T-helper 1 cell treated with Interleukin-12 subunit alpha and Interleukin-12 subunit beta and Interleukin-4 antibody, amounts not matched to agents 30 ng/mL and 1 ng/mL, for 36 hours (primary cell): ENCODE measurements around the gene ZNF175. TPM values are rescaled to one million over a fixed set of nuclear protein-coding genes. Genes with fewer than 3 reads are reported as not detected.

Experiments
- intact Hi-C: fragments of 100-400 bp; cut with micrococcal nuclease; formaldehyde crosslinking; loops from one replicate; pipeline ENCODE4 v1.15.1; 2024
- total RNA-seq: library from RNA; stranded (reverse); gene quantifications from 2 replicates; pipeline ENCODE4 v1.2.3, GENCODE V29; 2022

Gene ZNF175
- total RNA-seq = 8.2 and 8.3 TPM in 2 replicates

DNA sequence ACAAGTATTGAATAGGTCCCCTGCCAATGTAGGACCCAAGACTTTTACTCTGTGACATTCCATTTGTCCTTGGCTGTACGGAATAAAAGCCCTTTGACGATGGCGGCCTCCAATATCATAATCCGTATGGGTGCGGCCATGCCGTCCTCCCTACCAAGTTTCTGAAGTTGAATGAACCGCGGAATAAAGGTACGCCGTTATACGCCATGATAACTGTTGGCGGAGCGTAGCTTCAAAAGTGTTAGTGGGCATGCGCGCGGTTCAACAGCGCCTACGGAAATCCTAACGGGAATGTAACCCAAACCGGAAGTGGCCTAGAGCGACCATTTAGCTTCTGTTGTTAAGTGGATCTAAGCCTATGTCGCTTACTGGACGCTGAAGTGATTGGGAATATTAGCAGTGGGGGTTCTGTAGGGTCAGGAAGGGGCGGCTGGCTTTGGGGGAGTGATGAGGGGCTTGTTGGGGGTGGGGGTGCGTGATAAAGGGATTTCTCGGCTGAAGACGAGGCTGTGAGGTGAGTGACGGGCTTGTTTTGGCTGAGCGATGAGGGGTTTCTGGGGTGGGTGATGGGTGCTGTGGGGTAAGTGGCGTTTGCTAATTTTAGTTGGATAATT lies at the start of gene ZNF175:
Gene ZNF175 (plus strand): TSS at position 322 of the 614 bp plus-strand sequence. CDS start 2,047 bp downstream, outside the sequence.
- intact Hi-C loops = loop anchor here (1.0 to 10.0 kb wide), 2 partner anchors 23 to 1624 kb away; partner anchors contain the start of gene ZNF665

DNA sequence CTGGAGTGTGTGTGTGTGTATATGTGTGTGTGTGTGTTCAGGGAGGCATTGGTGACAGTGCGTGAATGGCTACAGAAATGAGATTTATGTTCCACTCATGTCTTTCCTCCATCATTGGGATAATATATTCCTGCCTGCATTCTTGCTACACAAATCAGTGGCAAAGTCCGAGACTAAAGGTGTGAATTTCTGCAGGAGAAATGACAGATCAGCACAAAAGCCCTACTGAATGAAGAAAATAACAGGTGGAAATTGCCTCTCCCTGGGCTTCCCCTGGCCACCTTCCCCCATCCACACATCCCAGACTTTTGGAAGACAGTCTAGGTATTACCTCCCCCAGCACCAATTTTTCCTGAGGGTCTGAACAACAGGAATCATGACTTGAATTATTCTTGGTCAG lies 49.7 kb upstream of the ZNF175 start:
- intact Hi-C loops = no loop called here

DNA sequence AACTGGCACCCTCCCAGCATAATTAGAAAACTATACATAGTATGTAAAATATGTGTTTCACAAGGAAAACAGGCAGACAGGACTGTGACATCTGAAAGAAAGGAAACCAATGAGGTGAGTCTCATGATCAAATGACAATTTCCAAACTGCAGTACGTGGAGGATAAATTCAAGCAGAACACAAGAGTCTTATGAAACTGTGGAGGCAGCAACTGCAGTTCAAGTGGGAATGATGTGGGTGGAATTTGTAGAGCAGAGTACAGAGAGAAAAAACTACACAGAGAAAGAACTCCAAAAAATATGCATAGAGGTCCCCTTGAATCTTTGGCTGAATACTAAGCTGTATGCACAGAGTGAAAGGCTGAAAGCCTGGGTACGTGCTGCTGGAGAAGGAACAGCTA lies 49.3 kb upstream of the ZNF175 start:
- intact Hi-C loops = no loop called here

DNA sequence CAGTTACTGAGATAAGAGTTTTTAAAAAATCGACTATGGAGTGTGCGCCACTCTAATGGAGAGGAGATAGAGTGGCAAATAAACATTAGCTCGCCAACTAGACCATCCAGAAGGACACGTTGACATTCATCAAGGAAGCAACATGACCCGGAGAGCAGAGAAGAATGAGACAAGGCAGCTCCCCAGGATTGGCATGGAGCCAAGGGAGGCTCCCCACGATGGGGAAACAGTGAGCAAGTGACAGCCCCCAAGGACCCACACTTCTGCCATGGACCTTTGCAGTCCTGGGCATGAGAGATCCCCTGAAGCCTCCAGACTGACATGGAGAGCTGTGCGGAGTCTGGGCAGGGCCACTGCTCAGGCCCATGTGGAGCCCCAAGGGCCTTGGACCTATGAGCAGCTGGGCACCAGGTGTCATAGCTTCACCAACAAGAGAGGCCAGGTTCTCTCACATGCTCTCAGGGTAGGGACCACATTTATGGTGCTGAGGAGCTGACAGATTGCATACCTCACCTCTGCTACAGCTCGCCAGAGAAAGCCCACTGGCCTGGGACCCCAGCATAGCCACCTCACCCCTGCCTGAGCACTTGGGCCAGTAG lies 46.3 kb upstream of the ZNF175 start:
- intact Hi-C loops = no loop called here

DNA sequence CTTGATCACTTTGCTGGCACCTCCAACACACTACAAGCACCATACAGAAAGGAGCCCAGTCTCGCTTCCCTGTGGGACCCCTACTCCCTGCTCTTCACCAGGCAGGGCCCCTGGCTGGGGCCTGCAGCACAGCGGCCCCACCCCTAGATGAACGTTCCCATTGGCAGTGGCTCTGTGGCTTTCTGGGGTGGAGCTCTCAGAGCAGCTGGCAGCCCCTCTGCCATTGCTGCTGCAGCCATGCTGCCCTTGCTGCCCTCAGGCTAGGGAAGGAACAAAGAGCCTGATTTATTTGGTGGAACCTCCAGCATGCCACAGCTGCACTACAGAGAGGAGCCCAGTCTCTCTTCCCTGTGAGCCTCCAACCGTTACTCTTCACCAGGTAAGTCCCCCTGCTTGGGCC lies 45.4 kb upstream of the ZNF175 start:
- intact Hi-C loops = no loop called here

DNA sequence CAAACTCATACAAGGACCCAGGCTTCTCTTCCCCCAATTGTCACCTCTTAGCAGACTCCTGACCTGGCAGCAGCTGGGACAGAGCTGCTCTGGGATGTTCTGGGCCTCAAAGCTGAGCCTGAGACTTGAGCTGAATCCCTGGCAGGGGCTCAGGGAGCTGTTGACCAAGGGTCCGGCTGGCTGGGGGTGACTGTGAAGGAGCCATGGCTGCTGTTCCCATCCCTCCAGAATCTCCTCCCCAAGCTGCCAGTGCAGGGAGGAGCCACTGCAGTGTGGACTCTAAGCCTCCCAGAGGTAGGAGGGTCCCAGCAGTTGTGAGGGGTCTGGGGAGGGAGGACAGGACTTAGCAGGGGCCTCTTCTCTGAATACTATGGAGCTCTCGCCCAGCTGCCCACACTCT lies 41.8 kb upstream of the ZNF175 start:
- intact Hi-C loops = no loop called here

DNA sequence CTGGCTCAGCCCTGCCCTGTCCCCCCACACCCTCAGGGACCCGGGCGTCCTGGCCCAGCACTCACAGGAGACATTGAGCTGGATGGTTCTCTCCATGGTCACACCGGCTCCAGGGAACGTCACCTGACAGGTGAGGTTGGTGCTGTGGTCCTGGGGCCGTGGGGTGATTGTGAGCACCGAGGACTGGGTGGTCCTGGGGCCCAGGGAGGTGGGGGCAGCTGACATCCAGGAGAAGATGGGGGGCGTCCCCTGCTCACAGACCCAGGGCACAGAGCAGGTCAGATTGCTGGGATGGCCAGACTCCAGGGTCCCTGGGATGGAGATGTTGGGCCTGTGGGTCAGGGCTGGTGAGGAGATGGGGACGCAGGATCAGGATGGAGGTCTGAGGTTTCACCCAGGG lies 40.5 kb upstream of the ZNF175 start:
- intact Hi-C loops = no loop called here

DNA sequence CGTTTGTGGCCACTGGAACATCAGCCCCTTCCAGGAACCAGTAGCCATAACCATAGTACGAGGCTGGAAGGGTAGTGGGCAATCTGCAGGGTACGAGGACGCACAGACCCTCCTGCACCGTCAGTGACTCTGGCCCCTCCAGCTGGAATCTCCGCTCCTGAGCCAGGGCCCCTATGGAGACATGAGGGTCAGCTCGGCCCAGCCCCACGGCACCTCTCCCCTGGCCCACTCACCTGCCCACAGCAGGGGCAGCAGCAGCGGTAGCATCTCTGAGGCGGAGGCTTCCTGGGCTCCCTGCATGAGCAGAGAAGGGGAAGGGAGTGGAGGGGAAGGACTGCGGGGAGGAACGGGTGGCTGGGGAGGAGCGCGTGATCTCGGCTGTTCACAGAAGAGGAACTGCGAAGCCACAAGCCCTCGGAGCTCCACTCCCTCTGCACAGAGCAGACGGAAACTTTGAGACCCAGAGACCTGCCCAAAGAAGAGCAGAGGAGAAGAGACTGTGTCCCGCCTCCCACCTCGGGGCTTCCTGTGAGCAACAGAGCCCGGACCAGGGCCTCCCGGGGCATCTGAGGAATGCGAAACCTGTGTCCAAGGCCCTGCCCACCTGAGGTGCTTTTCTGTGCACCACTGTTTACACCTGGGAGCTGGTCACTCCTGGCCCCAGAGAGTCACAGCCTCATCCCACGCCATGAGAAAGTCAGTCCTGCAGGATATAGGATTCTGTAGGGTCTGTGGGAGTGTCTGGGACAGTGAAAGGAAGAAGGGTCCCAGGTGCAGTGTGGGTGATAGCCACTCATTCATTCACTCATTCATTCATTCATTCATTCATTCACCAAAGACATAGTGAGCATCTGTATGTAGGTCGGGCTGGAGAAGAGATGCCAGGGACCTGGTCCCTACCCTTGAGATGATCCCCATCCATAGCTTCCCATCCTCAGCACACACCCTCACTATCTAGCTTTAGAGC lies 39.5 kb upstream of the ZNF175 start, which contains the start of gene SIGLEC6:
Gene SIGLEC6 (minus strand): TSS at position 322 of the 967 bp plus-strand sequence. CDS start 22 bp downstream, at position 300.
- intact Hi-C loops = no loop called here

DNA sequence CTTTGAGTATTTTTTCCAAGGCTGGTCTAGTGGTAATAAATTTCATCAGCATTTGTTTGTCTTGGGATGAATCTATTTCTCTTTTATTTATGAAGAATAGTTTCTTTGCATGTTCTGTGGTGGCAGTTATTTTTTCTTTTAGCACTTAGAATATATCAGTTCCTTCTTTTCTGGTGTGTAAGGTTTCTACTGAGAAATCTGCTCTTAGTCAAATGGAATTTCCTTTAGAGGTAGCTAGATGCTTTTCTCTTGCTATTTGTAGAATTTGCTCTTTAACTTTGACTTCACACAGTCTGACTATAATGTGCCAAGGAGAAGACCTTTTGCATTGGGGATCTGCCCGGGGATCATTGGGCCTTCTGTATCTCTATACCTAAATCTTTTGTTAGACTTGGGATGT lies 35.5 kb upstream of the ZNF175 start:
- intact Hi-C loops = no loop called here

DNA sequence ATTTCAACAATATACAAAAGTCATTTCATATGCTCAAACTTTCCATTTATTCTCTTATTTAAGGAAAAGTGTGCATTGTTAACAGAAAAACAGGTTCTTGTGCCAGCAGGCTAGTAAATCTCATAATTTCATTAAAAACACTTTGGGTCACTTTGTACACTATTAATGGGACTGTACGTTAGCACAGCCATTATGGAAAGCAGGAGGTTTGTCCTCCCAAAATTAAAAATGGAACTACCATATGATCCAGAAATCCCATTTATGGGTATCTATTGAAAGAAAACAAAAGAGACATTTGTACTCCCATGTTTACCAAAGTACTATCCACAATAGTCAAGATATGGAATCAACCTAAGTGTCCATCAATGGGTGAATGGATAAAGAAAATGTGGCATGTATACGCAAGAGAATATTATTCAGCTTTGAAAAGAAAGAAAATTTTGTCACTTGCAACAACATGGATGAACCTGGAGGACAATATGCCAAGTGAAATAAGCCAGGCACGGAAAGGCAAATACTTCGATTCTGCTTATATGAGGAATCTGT lies 31.2 kb upstream of the ZNF175 start:
- intact Hi-C loops = no loop called here

DNA sequence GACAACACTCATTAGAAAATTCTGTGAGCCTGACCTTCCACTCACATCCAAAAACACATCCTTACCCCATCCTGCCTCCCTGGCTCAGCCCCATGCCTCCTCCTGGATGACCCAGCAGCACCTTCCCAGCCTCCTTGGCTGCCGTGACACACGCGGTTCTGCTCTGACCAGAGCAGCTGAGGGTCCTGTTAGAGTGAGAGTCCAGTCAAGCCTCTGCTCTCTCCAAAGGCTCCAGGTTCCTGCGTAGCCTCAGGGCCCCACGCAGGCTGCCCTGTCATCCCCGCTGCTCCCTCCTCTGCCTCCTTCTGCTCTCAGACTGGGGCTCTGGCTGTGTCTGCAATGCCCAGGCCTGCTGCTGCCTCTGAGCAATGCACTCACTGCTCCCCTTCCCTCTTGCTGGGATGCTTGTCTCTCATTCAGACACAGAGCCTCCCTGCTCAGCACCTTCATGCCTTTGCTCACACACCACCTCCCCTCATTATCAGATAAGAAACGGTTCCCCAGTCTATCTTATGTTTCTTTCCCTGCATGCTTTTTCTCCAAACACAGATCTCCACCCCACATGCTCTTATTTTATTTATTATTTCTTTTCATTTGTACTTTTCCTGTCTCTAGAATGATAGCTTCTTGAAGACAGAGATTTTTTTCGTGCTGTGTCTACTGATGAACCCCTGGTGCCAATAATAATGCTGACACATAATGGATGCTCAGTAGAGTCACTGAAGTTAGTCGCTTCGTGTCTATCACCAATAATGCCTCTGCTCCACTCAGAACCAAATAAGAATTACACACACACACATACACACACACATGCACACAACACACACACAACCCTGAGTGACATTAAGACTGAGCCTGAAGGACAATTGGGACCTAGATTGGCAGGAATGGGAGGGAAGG lies 29.4 kb upstream of the ZNF175 start:
- intact Hi-C loops = no loop called here

DNA sequence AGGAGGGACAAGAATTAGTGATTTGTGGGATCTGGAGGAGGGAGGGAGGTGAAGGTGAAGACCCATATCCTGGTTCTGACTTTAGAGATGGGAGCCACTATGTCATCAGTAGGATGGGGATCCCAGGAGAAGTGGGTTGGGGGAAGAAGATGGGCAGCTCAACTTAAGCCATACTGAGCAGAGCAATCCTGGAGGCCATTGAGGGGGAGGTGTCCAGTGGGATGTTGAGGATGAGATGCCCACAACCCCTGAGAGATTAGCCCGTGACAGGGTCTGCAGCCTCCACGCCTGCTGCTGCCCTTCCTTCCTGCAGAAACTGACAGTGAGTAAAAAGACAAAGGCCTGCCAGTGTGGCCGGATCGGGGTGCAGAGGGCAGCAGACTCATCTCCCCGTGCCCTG lies 28.4 kb upstream of the ZNF175 start:
- intact Hi-C loops = no loop called here

DNA sequence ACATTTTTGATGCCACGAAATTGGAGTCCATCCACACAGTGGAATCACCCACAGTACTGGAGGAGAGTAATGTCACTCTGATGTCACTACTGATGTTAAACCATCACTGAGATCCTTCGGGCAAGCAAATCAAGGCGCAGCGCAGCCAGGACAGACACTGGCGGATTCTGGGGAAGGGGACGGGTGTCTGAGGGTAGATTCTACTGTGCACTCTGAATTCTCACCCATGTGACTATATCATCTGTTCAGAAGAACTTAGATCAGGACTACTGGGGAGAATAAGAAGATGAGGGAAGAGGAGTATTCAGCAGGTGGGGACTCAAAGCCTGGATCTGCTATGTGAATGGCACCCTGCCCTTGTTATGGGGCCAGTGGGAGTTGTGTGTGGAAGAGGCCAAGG lies 27.0 kb upstream of the ZNF175 start:
- intact Hi-C loops = no loop called here

DNA sequence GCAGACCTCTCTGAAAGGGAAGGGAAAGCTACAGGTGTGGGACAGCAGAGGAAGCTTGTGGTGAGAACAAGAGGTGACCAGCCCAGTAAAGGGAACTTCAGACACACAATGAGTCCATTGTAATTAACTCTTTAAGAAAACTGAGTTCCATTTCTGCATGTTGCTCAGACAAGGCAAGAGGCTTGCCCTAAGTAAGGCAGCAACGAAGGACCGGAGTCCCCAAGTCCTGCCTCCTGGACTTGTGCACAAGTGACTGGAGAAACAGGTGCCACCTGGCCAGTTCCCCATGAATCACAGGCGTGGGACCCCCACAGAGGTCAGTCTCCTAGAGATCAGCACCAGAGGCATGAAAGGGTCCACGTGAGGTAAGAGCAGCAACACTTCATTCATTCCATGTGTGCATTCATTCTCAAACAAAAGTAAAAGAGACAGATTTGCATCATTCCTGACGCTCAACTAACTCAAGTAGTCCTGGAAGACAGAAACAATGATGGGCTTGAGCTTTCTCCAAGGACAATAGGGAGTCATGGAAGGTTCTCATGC lies 24.9 kb upstream of the ZNF175 start:
- intact Hi-C loops = no loop called here

DNA sequence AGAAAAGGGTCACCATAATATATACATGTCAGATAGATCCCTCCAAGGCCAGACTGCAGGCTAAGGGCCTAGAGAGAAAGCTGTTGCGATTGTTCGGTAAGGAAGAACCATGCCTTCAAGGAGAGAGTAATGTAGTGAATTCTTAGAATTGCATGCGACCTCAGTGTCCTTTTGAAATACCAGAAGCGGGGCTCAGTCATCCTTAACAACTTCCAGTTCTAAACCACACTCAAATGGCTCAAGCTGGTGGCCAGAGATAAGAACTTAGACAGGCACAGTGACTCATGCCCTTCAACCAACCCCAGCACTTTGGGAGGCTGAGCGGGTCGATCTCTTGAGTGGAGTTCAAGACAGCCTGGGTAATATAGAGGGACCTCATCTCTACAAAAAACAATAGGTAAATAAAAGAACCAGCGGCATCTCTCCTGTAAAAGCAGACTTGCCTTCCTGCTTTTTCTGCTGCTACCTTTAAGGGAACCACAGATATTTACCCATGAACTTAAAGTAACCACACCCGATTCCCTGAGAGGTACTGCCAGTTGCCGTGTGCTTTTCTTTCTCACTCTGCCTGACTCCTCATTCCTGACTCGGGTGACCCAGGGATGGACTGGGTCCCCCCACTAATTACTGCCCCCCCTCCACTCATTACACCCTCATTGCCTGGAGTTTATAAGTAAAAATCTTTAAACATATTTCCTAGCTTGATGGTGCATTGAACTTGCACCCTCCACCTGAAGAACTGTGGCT lies 24.3 kb upstream of the ZNF175 start:
- intact Hi-C loops = no loop called here

DNA sequence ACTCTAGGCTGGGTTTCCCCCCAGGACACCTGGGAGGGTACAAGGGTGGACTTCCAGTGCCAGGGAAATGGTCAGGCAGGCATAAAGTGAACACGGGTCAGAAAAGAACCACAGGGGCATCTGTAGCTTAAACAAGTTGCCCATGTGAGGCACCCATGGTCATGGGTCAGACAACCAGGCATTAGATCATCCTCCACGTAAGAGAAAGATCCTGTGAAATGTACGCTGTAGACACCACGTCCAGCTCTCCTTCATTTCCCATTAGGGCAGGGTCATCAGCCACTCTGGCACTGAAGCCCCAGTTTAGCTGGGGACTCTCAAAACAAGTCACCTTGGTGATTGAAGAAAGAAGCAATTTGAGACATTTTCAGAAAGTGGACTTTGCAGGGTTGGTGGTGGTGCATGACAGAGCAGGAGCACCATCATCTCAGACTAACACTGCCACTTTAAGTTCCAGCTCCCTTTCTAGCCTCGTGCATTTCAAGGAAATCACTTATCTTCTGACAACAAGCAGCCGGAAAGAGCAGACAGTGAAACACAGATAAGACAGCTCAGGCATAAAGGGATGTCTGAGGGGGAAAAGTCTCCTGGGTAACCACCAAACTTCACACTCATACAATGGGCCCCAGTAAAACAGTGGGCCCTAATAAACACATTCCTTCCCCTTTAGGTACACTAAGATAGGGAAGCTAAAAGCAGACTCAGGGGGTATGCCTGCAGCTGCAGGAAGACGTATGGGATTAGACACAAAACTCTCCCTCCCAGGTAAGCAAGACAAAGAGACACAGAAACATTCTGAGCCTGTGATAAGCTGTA lies 23.5 kb upstream of the ZNF175 start:
- intact Hi-C loops = no loop called here

DNA sequence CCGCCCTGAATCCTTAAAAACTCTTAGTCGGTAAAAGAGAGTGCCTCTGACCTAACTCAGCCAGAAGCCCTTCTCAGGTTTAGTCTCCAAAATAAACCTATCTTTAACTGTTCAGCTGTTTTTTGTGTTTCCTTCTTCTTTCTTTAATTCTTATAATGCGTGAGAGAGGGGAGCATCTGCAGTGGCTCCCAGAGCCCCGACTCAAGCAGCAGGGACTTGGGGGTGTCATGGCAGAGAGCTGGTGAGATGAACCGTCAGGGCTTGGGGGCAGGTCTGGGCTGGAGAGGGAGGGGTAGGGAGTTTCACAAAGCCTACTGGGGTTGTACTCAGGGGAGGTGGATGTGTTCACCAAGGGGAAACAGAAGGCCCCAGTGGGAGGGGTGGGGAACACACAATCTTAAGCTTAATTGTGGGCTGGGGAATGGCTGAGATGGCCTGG lies 22.9 kb upstream of the ZNF175 start:
- intact Hi-C loops = no loop called here

DNA sequence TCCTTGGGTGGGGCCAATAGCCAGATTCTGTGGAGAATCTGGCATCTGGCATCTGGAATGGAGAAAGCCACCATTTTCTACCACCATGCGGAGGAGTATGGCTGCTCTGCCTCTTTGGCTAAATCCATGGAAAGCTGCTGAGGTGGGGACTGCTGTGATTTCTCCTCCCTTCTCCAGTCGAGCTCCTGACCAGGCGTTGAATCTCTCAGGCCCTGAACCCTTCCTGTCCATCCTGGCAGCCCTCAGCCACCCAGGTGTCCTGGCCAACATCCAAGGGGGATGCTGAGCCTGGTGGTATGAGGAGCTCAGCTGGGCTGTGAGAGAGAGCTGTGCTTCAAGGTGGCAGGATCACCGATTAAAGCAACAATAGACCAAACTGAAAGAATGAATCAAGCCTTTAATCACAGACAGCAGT lies 22.2 kb upstream of the ZNF175 start:
- intact Hi-C loops = no loop called here
